Measurements from ENCODE around the gene CLCN3. TPM values are rescaled to one million over a fixed set of nuclear protein-coding genes. Genes with fewer than 3 reads are reported as not detected.

CLCN3 gene
- total RNA-seq, 1 experiment from 2014 or later: 38.3 TPM

DNA sequence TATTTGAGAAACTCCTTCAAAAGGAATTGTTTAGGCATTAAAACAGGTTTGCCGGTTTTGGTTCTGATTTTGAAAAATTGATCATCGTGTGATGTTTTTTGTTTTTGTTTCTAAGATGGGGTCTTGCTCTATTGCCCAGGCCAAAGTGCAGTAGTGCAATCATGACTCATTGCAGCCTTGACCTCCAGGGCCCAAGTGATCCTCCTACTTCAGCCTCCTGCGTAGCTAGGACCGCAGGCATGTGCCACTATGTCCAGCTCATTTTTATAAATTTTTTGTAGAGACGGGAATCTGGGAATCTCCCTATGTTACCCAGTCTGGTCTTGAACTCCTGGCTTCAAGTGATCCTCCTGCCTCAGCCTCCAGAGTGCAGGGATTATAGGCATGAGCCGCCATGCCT, 35.0 kb downstream of the CLCN3 start:
- ATAC-seq: no peak
- peaks cover 4% of the 10 kb centered on the region; the same call in 1 of the 2 replicates for H3K4me1 ChIP-seq (ENCODE audit: control insufficient read depth, insufficient read depth, low read length)
- BruUV-seq (replicated peaks): no TSS peak
- TF ChIP-seq SIN3A (IDR thresholded peaks at IDR 0.05; ENCODE audit: borderline replicate concordance, insufficient read depth, low read depth, low read length): no peak
- TF ChIP-seq, protein P1, sequence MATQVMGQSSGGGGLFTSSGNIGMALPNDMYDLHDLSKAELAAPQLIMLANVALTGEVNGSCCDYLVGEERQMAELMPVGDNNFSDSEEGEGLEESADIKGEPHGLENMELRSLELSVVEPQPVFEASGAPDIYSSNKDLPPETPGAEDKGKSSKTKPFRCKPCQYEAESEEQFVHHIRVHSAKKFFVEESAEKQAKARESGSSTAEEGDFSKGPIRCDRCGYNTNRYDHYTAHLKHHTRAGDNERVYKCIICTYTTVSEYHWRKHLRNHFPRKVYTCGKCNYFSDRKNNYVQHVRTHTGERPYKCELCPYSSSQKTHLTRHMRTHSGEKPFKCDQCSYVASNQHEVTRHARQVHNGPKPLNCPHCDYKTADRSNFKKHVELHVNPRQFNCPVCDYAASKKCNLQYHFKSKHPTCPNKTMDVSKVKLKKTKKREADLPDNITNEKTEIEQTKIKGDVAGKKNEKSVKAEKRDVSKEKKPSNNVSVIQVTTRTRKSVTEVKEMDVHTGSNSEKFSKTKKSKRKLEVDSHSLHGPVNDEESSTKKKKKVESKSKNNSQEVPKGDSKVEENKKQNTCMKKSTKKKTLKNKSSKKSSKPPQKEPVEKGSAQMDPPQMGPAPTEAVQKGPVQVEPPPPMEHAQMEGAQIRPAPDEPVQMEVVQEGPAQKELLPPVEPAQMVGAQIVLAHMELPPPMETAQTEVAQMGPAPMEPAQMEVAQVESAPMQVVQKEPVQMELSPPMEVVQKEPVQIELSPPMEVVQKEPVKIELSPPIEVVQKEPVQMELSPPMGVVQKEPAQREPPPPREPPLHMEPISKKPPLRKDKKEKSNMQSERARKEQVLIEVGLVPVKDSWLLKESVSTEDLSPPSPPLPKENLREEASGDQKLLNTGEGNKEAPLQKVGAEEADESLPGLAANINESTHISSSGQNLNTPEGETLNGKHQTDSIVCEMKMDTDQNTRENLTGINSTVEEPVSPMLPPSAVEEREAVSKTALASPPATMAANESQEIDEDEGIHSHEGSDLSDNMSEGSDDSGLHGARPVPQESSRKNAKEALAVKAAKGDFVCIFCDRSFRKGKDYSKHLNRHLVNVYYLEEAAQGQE (IDR thresholded peaks at IDR 0.05; ENCODE audit: insufficient read depth in 1 of 2, low read depth in 2 of 2, low read length in 1 of 2): no peak
- no peak for TF ChIP-seq TCF7L2 (IDR thresholded peaks at IDR 0.05; ENCODE audit: low read depth, low read length)
- TF ChIP-seq POLR2AphosphoS5 (IDR thresholded peaks at IDR 0.05; ENCODE audit: low read depth, low read length): no peak
- TF ChIP-seq, protein P2, sequence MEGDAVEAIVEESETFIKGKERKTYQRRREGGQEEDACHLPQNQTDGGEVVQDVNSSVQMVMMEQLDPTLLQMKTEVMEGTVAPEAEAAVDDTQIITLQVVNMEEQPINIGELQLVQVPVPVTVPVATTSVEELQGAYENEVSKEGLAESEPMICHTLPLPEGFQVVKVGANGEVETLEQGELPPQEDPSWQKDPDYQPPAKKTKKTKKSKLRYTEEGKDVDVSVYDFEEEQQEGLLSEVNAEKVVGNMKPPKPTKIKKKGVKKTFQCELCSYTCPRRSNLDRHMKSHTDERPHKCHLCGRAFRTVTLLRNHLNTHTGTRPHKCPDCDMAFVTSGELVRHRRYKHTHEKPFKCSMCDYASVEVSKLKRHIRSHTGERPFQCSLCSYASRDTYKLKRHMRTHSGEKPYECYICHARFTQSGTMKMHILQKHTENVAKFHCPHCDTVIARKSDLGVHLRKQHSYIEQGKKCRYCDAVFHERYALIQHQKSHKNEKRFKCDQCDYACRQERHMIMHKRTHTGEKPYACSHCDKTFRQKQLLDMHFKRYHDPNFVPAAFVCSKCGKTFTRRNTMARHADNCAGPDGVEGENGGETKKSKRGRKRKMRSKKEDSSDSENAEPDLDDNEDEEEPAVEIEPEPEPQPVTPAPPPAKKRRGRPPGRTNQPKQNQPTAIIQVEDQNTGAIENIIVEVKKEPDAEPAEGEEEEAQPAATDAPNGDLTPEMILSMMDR (IDR thresholded peaks at IDR 0.05): no peak
- in situ Hi-C loops (cut with HindIII; ENCODE audit: low pct_unique_long_range_greater_than_20kb, low sequenced_read_pairs) (no loop called here), intact Hi-C loops (cut with micrococcal nuclease; ENCODE audit: unreplicated experiment) (no loop called here)
- no peak overlapping the region for H3K4me3 ChIP-seq (ENCODE audit: low read depth in 2 of 2, low read length in 2 of 2)
- H3K27me3 ChIP-seq (ENCODE audit: control insufficient read depth, insufficient read depth, low read length): no peaks in the 10 kb centered on the region
- H3K9me3 ChIP-seq (ENCODE audit: control insufficient read depth, insufficient read depth, low read depth, low read length): no peaks in the 10 kb centered on the region
- POLR2A ChIA-PET: no interaction called here
- CTCF ChIA-PET: no interaction called here
- H3K36me3 ChIP-seq (ENCODE audit: control insufficient read depth, insufficient read depth, low read length): no peaks in the 10 kb centered on the region
- H3K27ac ChIP-seq (ENCODE audit: low read length): no peak overlapping the region
- DNase-seq (ENCODE audit: low read depth, low spot score): no peak

DNA sequence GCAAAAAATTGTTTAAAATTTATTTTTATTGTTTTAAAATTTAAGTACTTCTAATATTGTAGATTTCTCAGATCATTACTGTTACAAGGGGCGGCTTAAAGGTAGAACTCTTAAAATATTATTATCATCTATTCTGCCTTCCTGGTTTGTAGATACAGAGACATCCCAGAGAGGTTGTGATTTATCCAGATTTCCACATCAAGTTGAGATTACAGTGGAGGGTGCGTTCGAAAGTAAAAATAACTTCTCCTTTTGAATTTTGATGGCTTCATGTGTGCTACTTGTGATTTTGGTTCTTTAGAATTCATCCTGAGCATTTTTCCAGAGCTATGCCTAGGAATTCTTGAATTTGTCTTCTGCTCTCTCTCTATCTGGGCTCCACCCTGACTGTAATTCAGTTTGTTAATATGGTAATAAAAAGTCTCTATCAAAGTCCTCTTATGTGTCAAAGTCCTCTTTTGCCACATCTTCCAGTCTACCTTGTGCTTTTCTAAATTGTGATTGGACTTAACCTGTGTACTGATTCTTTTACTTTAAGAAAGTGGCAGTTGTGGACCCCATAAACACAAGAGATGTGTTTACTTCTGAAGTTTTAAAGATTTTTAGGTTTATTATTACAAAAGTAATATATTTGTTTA, 37.2 kb downstream of the CLCN3 start:
- Histone ChIP-seq H3K4me1 (ENCODE audit: control insufficient read depth, insufficient read depth, low read length) (peaks cover 7% of the 10 kb centered on the region; the same call in 1 of the 2 replicates), H3K36me3 (ENCODE audit: control insufficient read depth, insufficient read depth, low read length) (no peaks in the 10 kb centered on the region), H3K27me3 (ENCODE audit: control insufficient read depth, insufficient read depth, low read length) (no peaks in the 10 kb centered on the region), H3K9me3 (ENCODE audit: control insufficient read depth, insufficient read depth, low read depth, low read length) (no peaks in the 10 kb centered on the region), H3K4me3 (ENCODE audit: low read depth in 2 of 2, low read length in 2 of 2) (no peak overlapping the region), H3K27ac (ENCODE audit: low read length) (peak overlapping the region; percentile 57; the same call in 1 of the 2 replicates)
- no peak for TF ChIP-seq SIN3A (IDR thresholded peaks at IDR 0.05; ENCODE audit: borderline replicate concordance, insufficient read depth, low read depth, low read length)
- TF ChIP-seq, protein P2 (IDR thresholded peaks at IDR 0.05): no peak
- no peak for TF ChIP-seq POLR2AphosphoS5 (IDR thresholded peaks at IDR 0.05; ENCODE audit: low read depth, low read length)
- TF ChIP-seq, protein P1 (IDR thresholded peaks at IDR 0.05; ENCODE audit: insufficient read depth in 1 of 2, low read depth in 2 of 2, low read length in 1 of 2): no peak
- no peak for TF ChIP-seq TCF7L2 (IDR thresholded peaks at IDR 0.05; ENCODE audit: low read depth, low read length)
- no peak for ATAC-seq
- intact Hi-C loops (cut with micrococcal nuclease; ENCODE audit: unreplicated experiment) (no loop called here), in situ Hi-C loops (cut with HindIII; ENCODE audit: low pct_unique_long_range_greater_than_20kb, low sequenced_read_pairs) (no loop called here)
- ChIA-PET POLR2A (no interaction called here), CTCF (no interaction called here)
- no peak for DNase-seq (ENCODE audit: low read depth, low spot score)
- BruUV-seq (replicated peaks): no TSS peak

Data from Panc1 (cell line).